ENCODE results near the gene COIL. TPM values are rescaled to one million over a fixed set of nuclear protein-coding genes. Genes with fewer than 3 reads are reported as not detected.

COIL gene
- total RNA-seq, 4 donors from 2014 or later, result 6.3 to 9.7 (median 9.0) TPM

- Histone ChIP-seq H3K27ac (peak overlapping the region; percentile 85 to 95 (median 87)), H3K4me1 (peaks cover 56 to 61% of the 10 kb centered on the region in 2 donors), H3K9me3 (no peaks in the 10 kb centered on the region), H3K36me3 (peaks cover 0 to 28% of the 10 kb centered on the region in 2 donors), H3K4me3 (peak overlapping the region in 3 of 4 donors; percentile 19 to 75 (median 68)), H3K27me3 (no peaks in the 10 kb centered on the region)
- DNase-seq (no peak), ATAC-seq (peak in 1 of 2 donors; percentile 0)
- TF ChIP-seq CTCF (IDR thresholded peaks at IDR 0.05 in 4 of 5, conservative IDR thresholded peaks at IDR 0.05 in 1 of 5), result no peak
- TF ChIP-seq POLR2A (IDR thresholded peaks at IDR 0.05), result peak in 1 of 2 donors; percentile 7
- intact Hi-C loops (cut with DNase I; ENCODE audit: low total_unique reads) (loop anchor here (5.0 kb wide), 2 partner anchors 67 to 318 kb away; partner anchors contain the start of genes NOG and SCPEP1), in situ Hi-C loops (cut with MboI; ENCODE audit: low sequenced_read_pairs in 4 of 4) (no loop called here)
Measured at GRCh38 chr17:56910509-56911235, 50.2 kb downstream of the COIL start.

- Histone ChIP-seq H3K9me3 (no peaks in the 10 kb centered on the region), H3K4me1 (peaks cover 51 to 54% of the 10 kb centered on the region in 2 donors), H3K4me3 (peak overlapping the region in 3 of 4 donors; percentile 19 to 75 (median 68)), H3K36me3 (peaks cover 0 to 35% of the 10 kb centered on the region in 2 donors), H3K27ac (peak overlapping the region; percentile 85 to 95 (median 87)), H3K27me3 (no peaks in the 10 kb centered on the region)
- peak; percentile 48 to 56 for DNase-seq
- in situ Hi-C loops (cut with MboI; ENCODE audit: low sequenced_read_pairs in 4 of 4), result no loop called here
- ATAC-seq, result peak; percentile 34 to 51
- intact Hi-C loops (cut with DNase I; ENCODE audit: low total_unique reads), result loop anchor here (5.0 kb wide), 2 partner anchors 67 to 318 kb away; partner anchors contain the start of genes NOG and SCPEP1
- no peak for TF ChIP-seq CTCF (IDR thresholded peaks at IDR 0.05 in 4 of 5, conservative IDR thresholded peaks at IDR 0.05 in 1 of 5)
- peak; percentile 47 to 51 for TF ChIP-seq POLR2A (IDR thresholded peaks at IDR 0.05)
Measured at GRCh38 chr17:56909742-56910508, 50.9 kb downstream of the COIL start.

- peaks cover 0 to 54% of the 10 kb centered on the region in 2 donors for H3K36me3 ChIP-seq
- H3K9me3 ChIP-seq, result no peaks in the 10 kb centered on the region
- peak overlapping the region; percentile 85 to 95 (median 87) for H3K27ac ChIP-seq
- no peaks in the 10 kb centered on the region for H3K27me3 ChIP-seq
- TF ChIP-seq POLR2A (IDR thresholded peaks at IDR 0.05) (no peak), CTCF (IDR thresholded peaks at IDR 0.05 in 4 of 5, conservative IDR thresholded peaks at IDR 0.05 in 1 of 5) (no peak)
- ATAC-seq, result no peak
- in situ Hi-C loops (cut with MboI; ENCODE audit: low sequenced_read_pairs in 4 of 4), result no loop called here
- peaks cover 44 to 49% of the 10 kb centered on the region in 2 donors for H3K4me1 ChIP-seq
- intact Hi-C loops (cut with DNase I; ENCODE audit: low total_unique reads), result no loop called here
- no peak overlapping the region for H3K4me3 ChIP-seq
- DNase-seq, result peak in 1 of 2 donors; percentile 42
Measured at GRCh38 chr17:56908001-56908542, 52.8 kb downstream of the COIL start.

GRCh38 chr17:56903560-56903959 is 57.3 kb downstream of the COIL start:
- no peak for ATAC-seq
- in situ Hi-C loops (cut with MboI; ENCODE audit: low sequenced_read_pairs in 4 of 4), result no loop called here
- TF ChIP-seq CTCF (IDR thresholded peaks at IDR 0.05 in 4 of 5, conservative IDR thresholded peaks at IDR 0.05 in 1 of 5), result no peak
- TF ChIP-seq POLR2A (IDR thresholded peaks at IDR 0.05), result no peak
- no peaks in the 10 kb centered on the region for H3K27me3 ChIP-seq
- H3K9me3 ChIP-seq, result no peaks in the 10 kb centered on the region
- DNase-seq, result no peak
- no peak overlapping the region for H3K4me3 ChIP-seq
- H3K36me3 ChIP-seq, result peaks cover 0 to 99% of the 10 kb centered on the region in 2 donors
- intact Hi-C loops (cut with DNase I; ENCODE audit: low total_unique reads), result no loop called here
- H3K4me1 ChIP-seq, result peaks cover 5 to 8% of the 10 kb centered on the region in 2 donors
- H3K27ac ChIP-seq, result no peak overlapping the region

All from gastrocnemius medialis (tissue), 4 donors.